HFF-Myc (cell line): ENCODE data around the gene CD96.
A peak's percentile ranks its signal among the peaks of the same experiment; 100 is the strongest.

Source experiments
- DNase-seq: peaks from one replicate; pipeline ENCODE4 v3.0.0-alpha.2; 2011; ENCODE audit warnings: low read depth; ENCODE audit errors: extremely low read depth
- H3K4me3 ChIP-seq: replicated peaks from 2 replicates; pipeline ENCODE4 v1.5.1; 2011; ENCODE audit warnings: low read depth, mild to moderate bottlenecking, control low read depth, low read length
- CTCF ChIP-seq: IDR thresholded peaks from 2 replicates; pipeline ENCODE4 v1.5.1; 2012; ENCODE audit warnings: mild to moderate bottlenecking, low read depth, low read length, control low read depth; ENCODE audit errors: missing control alignments

The CD96 gene

GRCh38 chr3:111538681-111539083 lies 3.3 kb upstream of the CD96 start:
- no peak overlapping the region for H3K4me3 ChIP-seq
- DNase-seq, result peak; percentile 29
- TF ChIP-seq CTCF, result no peak

GRCh38 chr3:111539351-111540331 lies 2.4 kb upstream of the CD96 start:
- TF ChIP-seq CTCF, result peak; percentile 84
- H3K4me3 ChIP-seq, result no peak overlapping the region
- peak; percentile 17 for DNase-seq

GRCh38 chr3:111541391-111541790 lies 606 bp upstream of the CD96 start:
- no peak overlapping the region for H3K4me3 ChIP-seq
- DNase-seq, result no peak
- TF ChIP-seq CTCF, result no peak

- no peak for DNase-seq
- TF ChIP-seq CTCF, result no peak
- no peak overlapping the region for H3K4me3 ChIP-seq
These were observed 759 bp downstream of the CD96 start for GRCh38 chr3:111542611-111543300.

DNA sequence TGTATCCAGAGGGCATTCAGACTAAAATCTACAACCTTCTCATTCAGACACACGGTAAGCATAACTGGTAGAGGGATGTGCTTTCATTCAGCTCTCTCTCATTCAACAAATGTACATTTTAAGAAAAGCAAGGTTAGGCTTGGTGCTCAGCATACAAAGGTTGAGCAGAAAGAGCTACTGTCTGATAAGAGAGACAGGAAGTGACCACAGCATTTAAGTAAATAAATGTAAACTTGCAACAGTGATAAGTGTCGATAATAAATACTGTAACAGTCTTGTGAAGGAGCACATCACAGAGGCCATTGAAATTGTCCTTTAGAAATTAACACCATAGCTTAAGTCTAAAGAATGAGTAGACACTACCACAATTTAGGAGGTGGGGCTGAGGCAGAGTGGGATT lies 3.4 kb downstream of the CD96 start:
- DNase-seq, result no peak
- TF ChIP-seq CTCF, result no peak
- H3K4me3 ChIP-seq, result no peak overlapping the region

- H3K4me3 ChIP-seq, result no peak overlapping the region
- no peak for DNase-seq
These were observed 5.6 kb downstream of the CD96 start for GRCh38 chr3:111547631-111548030.

More at GRCh38 chr3:111547631-111548030, 5.6 kb downstream of the CD96 start:
- TF ChIP-seq CTCF, result no peak
